ENCODE data around the gene CLRN3. TPM values are rescaled to one million over a fixed set of nuclear protein-coding genes. Genes with fewer than 3 reads are reported as not detected.

Gene CLRN3
- total RNA-seq, 4 donors from 2014 or later, result not detected

DNA sequence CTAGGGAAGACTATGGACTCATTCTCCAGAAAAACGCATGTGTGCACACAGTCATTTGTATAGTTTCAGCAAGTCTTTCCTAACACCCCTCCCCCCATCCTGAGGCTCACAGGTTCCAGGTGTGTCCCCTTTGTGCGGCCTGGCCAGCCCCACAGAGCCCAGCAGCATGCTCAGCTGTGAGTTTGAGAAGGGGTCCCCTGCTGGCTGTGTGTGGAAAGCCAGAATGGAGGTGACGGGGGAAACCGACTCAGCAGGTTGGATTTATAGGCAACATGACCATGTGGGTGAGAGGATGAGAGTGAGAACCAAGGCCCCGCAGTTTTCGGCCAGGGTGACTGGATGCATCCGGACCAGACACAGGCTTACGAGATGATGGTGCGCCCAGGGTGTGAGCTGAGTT is 24.1 kb upstream of the CLRN3 start:
- Histone ChIP-seq H3K36me3 (no peaks in the 10 kb centered on the region), H3K4me1 (peaks cover 29% of the 10 kb centered on the region), H3K4me3 (no peak overlapping the region), H3K27me3 (no peaks in the 10 kb centered on the region), H3K27ac (no peak overlapping the region), H3K9me3 (no peaks in the 10 kb centered on the region)
- no peak for DNase-seq (ENCODE audit: low spot score in 2 of 2)
- WGBS, result 92% methylated on average over 9 of the region's 9 CpGs
- TF ChIP-seq, protein P1, sequence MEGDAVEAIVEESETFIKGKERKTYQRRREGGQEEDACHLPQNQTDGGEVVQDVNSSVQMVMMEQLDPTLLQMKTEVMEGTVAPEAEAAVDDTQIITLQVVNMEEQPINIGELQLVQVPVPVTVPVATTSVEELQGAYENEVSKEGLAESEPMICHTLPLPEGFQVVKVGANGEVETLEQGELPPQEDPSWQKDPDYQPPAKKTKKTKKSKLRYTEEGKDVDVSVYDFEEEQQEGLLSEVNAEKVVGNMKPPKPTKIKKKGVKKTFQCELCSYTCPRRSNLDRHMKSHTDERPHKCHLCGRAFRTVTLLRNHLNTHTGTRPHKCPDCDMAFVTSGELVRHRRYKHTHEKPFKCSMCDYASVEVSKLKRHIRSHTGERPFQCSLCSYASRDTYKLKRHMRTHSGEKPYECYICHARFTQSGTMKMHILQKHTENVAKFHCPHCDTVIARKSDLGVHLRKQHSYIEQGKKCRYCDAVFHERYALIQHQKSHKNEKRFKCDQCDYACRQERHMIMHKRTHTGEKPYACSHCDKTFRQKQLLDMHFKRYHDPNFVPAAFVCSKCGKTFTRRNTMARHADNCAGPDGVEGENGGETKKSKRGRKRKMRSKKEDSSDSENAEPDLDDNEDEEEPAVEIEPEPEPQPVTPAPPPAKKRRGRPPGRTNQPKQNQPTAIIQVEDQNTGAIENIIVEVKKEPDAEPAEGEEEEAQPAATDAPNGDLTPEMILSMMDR (IDR thresholded peaks at IDR 0.05), result no peak
- no peak for TF ChIP-seq POLR2AphosphoS5 (IDR thresholded peaks at IDR 0.05)
- no peak for TF ChIP-seq EP300 (IDR thresholded peaks at IDR 0.05)
- no peak for TF ChIP-seq POLR2A (IDR thresholded peaks at IDR 0.05)

DNA sequence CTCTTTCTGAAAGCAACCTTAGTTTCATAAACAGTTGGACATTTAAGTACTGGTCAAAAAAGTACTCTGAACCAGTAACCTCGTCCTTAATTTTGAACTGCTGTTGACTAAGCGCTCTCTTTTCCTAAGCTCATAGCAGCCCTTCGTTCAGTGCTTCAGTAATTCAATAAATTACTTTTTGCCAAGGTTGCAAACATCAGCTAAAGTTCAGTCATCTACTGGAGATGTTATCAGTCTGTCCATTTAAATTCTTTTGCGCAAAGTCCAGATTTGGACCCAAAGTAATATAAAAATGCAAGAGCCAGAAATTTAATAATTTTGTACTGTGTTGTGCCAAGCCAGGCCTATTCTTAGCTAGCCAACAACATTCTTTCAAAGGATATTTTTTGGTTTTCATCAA is 22.6 kb upstream of the CLRN3 start:
- 97% methylated on average over 4 of the region's 4 CpGs for WGBS
- no peak for TF ChIP-seq POLR2AphosphoS5 (IDR thresholded peaks at IDR 0.05)
- TF ChIP-seq POLR2A (IDR thresholded peaks at IDR 0.05), result no peak
- no peak for TF ChIP-seq EP300 (IDR thresholded peaks at IDR 0.05)
- H3K9me3 ChIP-seq, result no peaks in the 10 kb centered on the region

DNA sequence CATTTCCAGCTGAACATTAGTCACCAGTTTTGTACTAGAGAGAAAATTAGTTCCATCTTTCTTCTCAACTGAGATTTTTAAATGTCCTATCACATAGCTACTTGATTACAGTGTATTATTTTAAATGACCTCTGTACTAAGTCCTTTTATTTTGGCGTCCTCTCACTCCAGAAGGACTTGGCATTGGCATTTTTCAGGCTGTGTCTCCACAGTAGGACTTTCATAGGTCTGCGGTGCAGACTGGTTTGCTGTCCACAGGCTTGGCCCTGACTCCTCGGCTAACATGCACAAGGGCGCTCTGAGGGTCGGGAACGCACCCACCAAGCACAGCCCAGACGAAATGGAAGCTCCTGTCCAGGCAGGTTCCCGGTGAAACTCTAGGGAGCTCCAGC is 20.6 kb upstream of the CLRN3 start:
- no peak overlapping the region for H3K27ac ChIP-seq
- H3K9me3 ChIP-seq, result no peaks in the 10 kb centered on the region
- peaks cover 21% of the 10 kb centered on the region for H3K4me1 ChIP-seq
- WGBS, result 82% methylated on average over 8 of the region's 8 CpGs
- TF ChIP-seq POLR2AphosphoS5 (IDR thresholded peaks at IDR 0.05), result no peak
- TF ChIP-seq, protein P1 (IDR thresholded peaks at IDR 0.05), result no peak
- no peak for TF ChIP-seq POLR2A (IDR thresholded peaks at IDR 0.05)
- TF ChIP-seq EP300 (IDR thresholded peaks at IDR 0.05), result no peak
- H3K36me3 ChIP-seq, result no peaks in the 10 kb centered on the region
- H3K4me3 ChIP-seq, result no peak overlapping the region
- H3K27me3 ChIP-seq, result peaks cover 2% of the 10 kb centered on the region
- no peak for DNase-seq (ENCODE audit: low spot score in 2 of 2)

More for the DNA sequence above, 22.6 kb upstream of the CLRN3 start:
- DNase-seq (ENCODE audit: low spot score in 2 of 2), result no peak
- H3K36me3 ChIP-seq, result no peaks in the 10 kb centered on the region
- no peak overlapping the region for H3K4me3 ChIP-seq
- H3K27ac ChIP-seq, result no peak overlapping the region
- peaks cover 25% of the 10 kb centered on the region for H3K4me1 ChIP-seq
- H3K27me3 ChIP-seq, result no peaks in the 10 kb centered on the region

DNA sequence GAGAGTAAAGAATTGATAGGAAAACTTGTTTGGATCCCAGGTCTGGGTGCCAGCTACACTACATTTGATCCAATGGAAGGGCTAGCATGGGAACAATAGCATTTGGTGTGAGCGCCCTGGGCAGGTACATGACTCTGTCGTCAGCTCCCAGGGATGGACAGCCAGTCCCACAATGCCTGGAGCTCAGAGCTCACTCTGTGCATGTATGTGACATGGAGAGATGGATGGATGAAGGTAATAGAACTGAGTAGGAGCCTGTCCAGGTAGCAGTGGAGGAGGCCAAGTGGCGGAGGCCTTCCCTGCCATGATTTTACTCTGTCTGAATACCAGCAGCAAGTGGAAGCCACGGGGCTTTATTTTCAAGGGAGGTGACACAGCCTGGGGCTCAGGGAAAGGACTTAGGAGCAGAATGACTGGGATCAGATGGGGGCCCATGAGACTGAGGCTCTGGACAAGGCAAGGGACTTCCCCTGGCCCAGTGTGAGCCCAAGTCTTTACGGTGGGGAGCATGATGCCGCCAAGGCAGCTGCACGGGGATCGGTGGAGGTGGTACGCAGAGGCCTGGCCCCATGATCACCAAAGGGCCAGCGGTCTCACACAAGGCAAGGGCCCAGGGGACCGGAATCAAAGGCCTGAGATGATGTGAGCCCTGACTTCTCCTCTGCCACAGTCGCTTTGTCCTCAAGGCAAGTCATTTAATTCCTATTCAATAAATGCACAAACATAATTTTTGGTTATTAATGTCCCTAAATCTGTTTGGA is 20.0 kb upstream of the CLRN3 start:
- TF ChIP-seq POLR2A (IDR thresholded peaks at IDR 0.05) (no peak), POLR2AphosphoS5 (IDR thresholded peaks at IDR 0.05) (no peak), EP300 (IDR thresholded peaks at IDR 0.05) (no peak)
- H3K9me3 ChIP-seq, result no peaks in the 10 kb centered on the region
- H3K27me3 ChIP-seq, result peaks cover 7% of the 10 kb centered on the region
- peak overlapping the region; percentile 47 for H3K27ac ChIP-seq
- no peaks in the 10 kb centered on the region for H3K36me3 ChIP-seq
- no peak for DNase-seq (ENCODE audit: low spot score in 2 of 2)
- H3K4me3 ChIP-seq, result no peak overlapping the region
- WGBS, result 87% methylated on average over 12 of the region's 12 CpGs
- H3K4me1 ChIP-seq, result peaks cover 27% of the 10 kb centered on the region

DNA sequence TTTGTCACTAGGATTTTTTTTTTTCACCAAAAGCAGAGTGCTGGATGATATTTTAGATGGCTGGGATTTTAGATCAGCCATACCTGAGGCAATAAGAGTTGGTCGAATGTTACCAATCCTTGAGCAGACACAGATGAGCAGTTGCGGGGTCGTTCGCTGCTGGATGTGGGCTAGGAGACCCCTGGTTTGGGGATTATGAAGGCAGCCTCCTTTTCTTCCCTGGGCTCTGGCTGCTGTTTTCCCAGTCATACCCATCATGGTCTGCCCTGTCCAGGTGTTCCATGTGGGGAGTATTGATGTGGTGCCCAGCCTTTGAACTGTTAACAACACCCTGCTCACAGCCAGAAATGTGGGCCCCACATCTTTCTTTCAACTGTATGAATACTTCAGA is 19.1 kb upstream of the CLRN3 start:
- Histone ChIP-seq H3K4me3 (no peak overlapping the region), H3K27ac (no peak overlapping the region), H3K36me3 (no peaks in the 10 kb centered on the region), H3K9me3 (no peaks in the 10 kb centered on the region), H3K27me3 (peaks cover 14% of the 10 kb centered on the region), H3K4me1 (peaks cover 36% of the 10 kb centered on the region)
- no peak for DNase-seq (ENCODE audit: low spot score in 2 of 2)
- no peak for TF ChIP-seq POLR2A (IDR thresholded peaks at IDR 0.05)
- TF ChIP-seq EP300 (IDR thresholded peaks at IDR 0.05), result no peak
- TF ChIP-seq, protein P1 (IDR thresholded peaks at IDR 0.05), result no peak
- no peak for TF ChIP-seq POLR2AphosphoS5 (IDR thresholded peaks at IDR 0.05)
- 83% methylated on average over 4 of the region's 4 CpGs for WGBS

DNA sequence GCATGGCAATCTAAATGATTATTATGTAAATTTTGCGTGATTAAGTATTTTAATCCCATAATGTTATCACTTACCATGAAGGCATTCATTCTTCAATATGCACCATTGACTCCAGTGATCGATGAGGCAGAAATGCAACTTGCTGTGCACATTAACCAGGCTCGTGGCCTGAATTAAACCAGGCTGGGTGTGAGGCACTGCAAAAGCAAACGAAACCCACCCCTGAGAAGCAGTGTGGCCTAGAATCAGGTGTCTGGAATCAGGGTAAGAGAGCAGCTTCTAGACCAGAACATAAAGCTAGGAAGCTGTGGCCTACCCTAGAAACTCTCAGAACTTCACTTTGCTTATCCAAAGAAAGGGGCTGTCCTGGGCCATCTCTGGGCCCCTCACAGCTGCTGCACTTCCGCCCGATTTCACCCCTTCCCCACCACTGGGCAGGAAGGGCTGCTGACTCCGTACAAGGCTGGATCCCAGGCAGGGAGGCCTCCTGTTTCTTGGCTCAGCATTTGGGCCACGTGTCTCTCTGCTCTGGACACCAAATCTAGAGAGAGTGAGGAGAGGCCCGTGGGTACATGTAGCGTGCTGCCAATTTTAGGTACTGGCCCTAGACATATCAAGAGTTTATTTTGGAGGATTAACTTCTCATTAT is 18.6 kb upstream of the CLRN3 start:
- Histone ChIP-seq H3K27ac (no peak overlapping the region), H3K36me3 (no peaks in the 10 kb centered on the region), H3K4me1 (peaks cover 40% of the 10 kb centered on the region), H3K4me3 (no peak overlapping the region), H3K9me3 (no peaks in the 10 kb centered on the region), H3K27me3 (peaks cover 19% of the 10 kb centered on the region)
- no peak for TF ChIP-seq EP300 (IDR thresholded peaks at IDR 0.05)
- no peak for TF ChIP-seq POLR2AphosphoS5 (IDR thresholded peaks at IDR 0.05)
- TF ChIP-seq POLR2A (IDR thresholded peaks at IDR 0.05), result no peak
- TF ChIP-seq, protein P1 (IDR thresholded peaks at IDR 0.05), result no peak
- DNase-seq (ENCODE audit: low spot score in 2 of 2), result no peak
- 70% methylated on average over 9 of the region's 10 CpGs for WGBS
